Mesenchymal stem cell (in vitro differentiated cells and primary cell): ENCODE data around the gene SERINC3.

Experiments
- DNase-seq: peaks from one replicate; pipeline ENCODE4 v3.0.0-alpha.2; 2013
- H2AFZ ChIP-seq: one replicate; pipeline ENCODE4 v1.6.1; 2013; ENCODE audit warnings: low read depth, mild to moderate bottlenecking, control low read depth, inconsistent platforms, low read length, moderate library complexity
- H2AK5ac ChIP-seq: 2 replicates; pipeline ENCODE4 v1.6.1; 2013; ENCODE audit warnings: low read length, moderate library complexity, mild to moderate bottlenecking, inconsistent platforms; ENCODE audit not compliant: severe bottlenecking
- H2BK120ac ChIP-seq: one replicate; pipeline ENCODE4 v1.6.1; 2013; ENCODE audit warnings: low read depth, mild to moderate bottlenecking, inconsistent platforms, low read length, moderate library complexity
- H2BK12ac ChIP-seq, 2 experiments: one replicate each; pipeline ENCODE4 v1.6.1; 2013; ENCODE audit warnings: inconsistent platforms in 2 of 2, low read length in 2 of 2, mild to moderate bottlenecking in 2 of 2, moderate library complexity in 2 of 2, control low read depth in 1 of 2
- H2BK15ac ChIP-seq: one replicate; pipeline ENCODE4 v1.6.1; 2013; ENCODE audit warnings: mild to moderate bottlenecking, low read depth, inconsistent platforms; ENCODE audit not compliant: poor library complexity, severe bottlenecking
- H2BK5ac ChIP-seq: 2 replicates; pipeline ENCODE4 v1.6.1; 2013; ENCODE audit warnings: low read depth, mild to moderate bottlenecking, low read length, control low read depth, inconsistent platforms; ENCODE audit not compliant: poor library complexity, severe bottlenecking
- H3K14ac ChIP-seq, 2 experiments: one replicate each; pipeline ENCODE4 v1.6.1; 2013; ENCODE audit warnings: inconsistent platforms in 2 of 2, low read length in 2 of 2, control low read depth in 1 of 2, mild to moderate bottlenecking in 1 of 2, moderate library complexity in 1 of 2
- H3K18ac ChIP-seq, 2 experiments: one replicate each; pipeline ENCODE4 v1.6.1; 2013; ENCODE audit warnings: inconsistent platforms in 2 of 2, low read length in 2 of 2, control low read depth in 1 of 2, low read depth in 1 of 2, mild to moderate bottlenecking in 1 of 2
- H3K23ac ChIP-seq, 2 experiments: one replicate each; pipeline ENCODE4 v1.6.1; 2013; ENCODE audit warnings: inconsistent platforms in 2 of 2, low read length in 2 of 2, mild to moderate bottlenecking in 2 of 2, moderate library complexity in 2 of 2, control low read depth in 1 of 2
- H3K27ac ChIP-seq: 2 replicates; pipeline ENCODE4 v1.5.1; 2013; ENCODE audit warnings: mild to moderate bottlenecking, moderate library complexity, low read length, control low read depth, inconsistent platforms; ENCODE audit not compliant: poor library complexity, severe bottlenecking
- H3K27me3 ChIP-seq, 2 experiments: 2 replicates each; pipeline versions ENCODE4 v1.6.1 to v1.7.0; 2013; ENCODE audit warnings: low read length in 2 of 2, mild to moderate bottlenecking in 2 of 2, moderate library complexity in 2 of 2, control low read depth in 1 of 2, inconsistent platforms in 1 of 2; ENCODE audit not compliant: control insufficient read depth in 1 of 2, insufficient read depth in 1 of 2
- H3K36me3 ChIP-seq, 2 experiments: 2 replicates each; pipeline versions ENCODE4 v1.6.1 to v1.7.0; 2013; ENCODE audit warnings: low read length in 2 of 2, control low read depth in 1 of 2, inconsistent platforms in 1 of 2, low read depth in 1 of 2, mild to moderate bottlenecking in 1 of 2; ENCODE audit not compliant: insufficient read depth in 2 of 2, control insufficient read depth in 1 of 2
- H3K4ac ChIP-seq, 2 experiments: one replicate each; pipeline ENCODE4 v1.6.1; 2013; ENCODE audit warnings: inconsistent platforms in 2 of 2, low read length in 2 of 2, mild to moderate bottlenecking in 2 of 2, moderate library complexity in 2 of 2, control low read depth in 1 of 2, low read depth in 1 of 2
- H3K4me1 ChIP-seq: 2 replicates; pipeline ENCODE4 v1.6.1; 2013; ENCODE audit warnings: low read depth, low read length, control low read depth; ENCODE audit not compliant: control insufficient read depth, insufficient read depth
- H3K4me2 ChIP-seq: 2 replicates; pipeline ENCODE4 v1.6.1; 2013; ENCODE audit warnings: low read length, mild to moderate bottlenecking, inconsistent platforms; ENCODE audit not compliant: poor library complexity, severe bottlenecking
- H3K4me3 ChIP-seq, 2 experiments: 2 replicates each; pipeline versions ENCODE4 v1.5.1 to v1.7.0; 2013; ENCODE audit warnings: low read length in 2 of 2, mild to moderate bottlenecking in 2 of 2, control low read depth in 1 of 2, low read depth in 1 of 2; ENCODE audit not compliant: insufficient read depth in 1 of 2
- H3K79me1 ChIP-seq: replicated peaks from 2 replicates; pipeline ENCODE4 v1.6.1; 2013; ENCODE audit warnings: mild to moderate bottlenecking, control low read depth, low read length, inconsistent platforms; ENCODE audit not compliant: poor library complexity, severe bottlenecking
- H3K9ac ChIP-seq: 2 replicates; pipeline ENCODE4 v1.7.0; 2013; ENCODE audit warnings: mild to moderate bottlenecking, low read length, moderate library complexity
- H3K9me3 ChIP-seq: 2 replicates; pipeline ENCODE4 v1.7.0; 2013; ENCODE audit warnings: mild to moderate bottlenecking, low read length; ENCODE audit not compliant: control insufficient read depth
- H4K8ac ChIP-seq: one replicate; pipeline ENCODE4 v1.6.1; 2013; ENCODE audit warnings: inconsistent platforms, mild to moderate bottlenecking, low read length, moderate library complexity
- H4K91ac ChIP-seq: one replicate; pipeline ENCODE4 v1.6.1; 2013; ENCODE audit warnings: mild to moderate bottlenecking, low read length, inconsistent platforms
- WGBS: methylation state at CpG from one replicate; pipeline ENCODE4 v1.1.7; 2013; ENCODE audit warnings: mixed read lengths; 5-methylcytosine and 5-hydroxymethylcytosine counted together

Gene SERINC3

DNA sequence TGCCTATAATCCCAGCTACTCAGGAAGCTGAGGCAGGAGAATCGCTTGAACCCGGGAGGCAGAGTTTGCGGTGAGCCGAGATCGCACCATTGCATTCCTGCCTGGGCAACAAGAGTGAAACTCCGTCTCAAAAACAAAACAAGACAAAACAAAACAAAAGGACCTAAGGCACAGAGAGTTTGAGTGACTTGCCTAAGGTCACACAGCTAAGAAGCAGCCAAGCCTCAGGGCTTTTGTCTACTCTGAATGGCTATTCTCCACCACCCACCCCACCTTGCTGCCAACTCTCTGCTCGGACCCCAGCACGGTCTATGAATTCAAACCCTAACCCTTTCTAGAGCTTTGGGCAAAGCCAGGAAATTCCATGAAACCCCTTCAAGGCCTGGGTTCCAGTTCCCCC, 65.3 kb downstream of the SERINC3 start:
- 79% methylated on average over 8 of the region's 8 CpGs for WGBS
- Histone ChIP-seq H3K4me3 (no peak overlapping the region), H2BK12ac (no peak overlapping the region), H3K79me1 (no peaks in the 10 kb centered on the region), H2AFZ (no peak overlapping the region), H3K4ac (no peak overlapping the region), H4K91ac (no peak overlapping the region), H3K36me3 (no peaks in the 10 kb centered on the region), H2BK120ac (no peak overlapping the region), H3K27ac (no peak overlapping the region), H2BK5ac (no peak overlapping the region), H3K27me3 (peaks cover 0 to 20% of the 10 kb centered on the region in 2 experiments), H4K8ac (no peak overlapping the region), H3K23ac (no peak overlapping the region), H3K4me2 (no peak overlapping the region), H3K9ac (no peak overlapping the region), H3K18ac (no peak overlapping the region), H3K9me3 (no peaks in the 10 kb centered on the region), H3K14ac (no peak overlapping the region), H3K4me1 (peaks cover 4% of the 10 kb centered on the region), H2BK15ac (no peak overlapping the region), H2AK5ac (no peak overlapping the region)
- no peak for DNase-seq

DNA sequence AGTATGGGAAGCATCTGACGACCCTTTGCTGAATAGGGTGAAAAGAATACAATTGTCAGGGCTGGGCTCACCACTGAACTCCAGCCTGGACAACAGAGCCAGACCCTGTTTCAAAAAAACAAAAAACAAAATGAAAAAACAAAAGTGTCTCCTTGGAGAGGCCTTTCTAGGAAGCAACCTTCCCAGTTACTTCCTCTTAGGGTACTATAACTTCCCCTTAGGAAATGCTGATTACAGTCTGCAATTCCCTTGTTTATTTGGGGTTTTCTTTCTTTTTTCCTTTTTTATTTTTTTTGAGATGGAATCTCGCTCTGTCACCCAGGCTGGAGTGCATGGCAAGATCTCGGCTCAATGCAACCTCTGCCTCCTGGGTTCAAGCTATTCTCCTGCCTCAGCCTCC, 66.7 kb downstream of the SERINC3 start:
- no peak overlapping the region for H4K8ac ChIP-seq
- no peak overlapping the region for H2BK15ac ChIP-seq
- no peak overlapping the region for H2AFZ ChIP-seq
- H3K79me1 ChIP-seq, result no peaks in the 10 kb centered on the region
- no peak overlapping the region for H4K91ac ChIP-seq
- peaks cover 6 to 28% of the 10 kb centered on the region in 2 experiments for H3K27me3 ChIP-seq
- H3K4me3 ChIP-seq, result no peak overlapping the region
- no peak overlapping the region for H3K23ac ChIP-seq
- H3K4ac ChIP-seq, result no peak overlapping the region
- no peak overlapping the region for H2BK12ac ChIP-seq
- 90% methylated on average over 3 of the region's 3 CpGs for WGBS
- H3K9ac ChIP-seq, result no peak overlapping the region
- H3K36me3 ChIP-seq, result no peaks in the 10 kb centered on the region
- no peak overlapping the region for H2AK5ac ChIP-seq
- H3K27ac ChIP-seq, result no peak overlapping the region
- H2BK120ac ChIP-seq, result no peak overlapping the region
- DNase-seq, result no peak
- H3K4me1 ChIP-seq, result peaks cover 4% of the 10 kb centered on the region
- no peak overlapping the region for H3K14ac ChIP-seq
- H3K9me3 ChIP-seq, result no peaks in the 10 kb centered on the region
- no peak overlapping the region for H3K4me2 ChIP-seq
- no peak overlapping the region for H3K18ac ChIP-seq
- no peak overlapping the region for H2BK5ac ChIP-seq

- Histone ChIP-seq H3K9me3 (no peaks in the 10 kb centered on the region), H3K27me3 (peaks cover 6 to 28% of the 10 kb centered on the region in 2 experiments), H3K23ac (no peak overlapping the region), H3K36me3 (no peaks in the 10 kb centered on the region), H3K27ac (no peak overlapping the region), H3K4me2 (no peak overlapping the region), H2AK5ac (no peak overlapping the region), H2AFZ (no peak overlapping the region), H3K4me1 (peaks cover 4% of the 10 kb centered on the region), H3K9ac (no peak overlapping the region), H3K18ac (no peak overlapping the region), H3K79me1 (no peaks in the 10 kb centered on the region), H4K8ac (no peak overlapping the region), H3K4me3 (no peak overlapping the region), H3K14ac (no peak overlapping the region), H2BK5ac (no peak overlapping the region), H2BK12ac (no peak overlapping the region), H4K91ac (no peak overlapping the region), H2BK15ac (no peak overlapping the region), H3K4ac (no peak overlapping the region), H2BK120ac (no peak overlapping the region)
- 87% methylated on average over 3 of the region's 7 CpGs for WGBS
- no peak for DNase-seq
Measured at GRCh38 chr20:44454306-44454963, 67.4 kb downstream of the SERINC3 start.

- no peak overlapping the region for H3K27ac ChIP-seq
- WGBS, result 81% methylated on average over 7 of the region's 7 CpGs
- peak overlapping the region; percentile 12 for H2BK15ac ChIP-seq
- no peak overlapping the region for H3K23ac ChIP-seq
- no peak overlapping the region for H3K14ac ChIP-seq
- no peak overlapping the region for H3K9ac ChIP-seq
- no peak for DNase-seq
- peak overlapping the region in 1 of 2 experiments; percentile 68 for H3K4ac ChIP-seq
- H3K27me3 ChIP-seq, result peaks cover 11 to 35% of the 10 kb centered on the region in 2 experiments
- H3K4me2 ChIP-seq, result no peak overlapping the region
- no peaks in the 10 kb centered on the region for H3K36me3 ChIP-seq
- H2BK5ac ChIP-seq, result no peak overlapping the region
- H2AFZ ChIP-seq, result no peak overlapping the region
- H3K79me1 ChIP-seq, result no peaks in the 10 kb centered on the region
- H3K9me3 ChIP-seq, result no peaks in the 10 kb centered on the region
- H3K18ac ChIP-seq, result no peak overlapping the region
- H2BK120ac ChIP-seq, result no peak overlapping the region
- H4K8ac ChIP-seq, result no peak overlapping the region
- no peak overlapping the region for H3K4me3 ChIP-seq
- no peak overlapping the region for H2AK5ac ChIP-seq
- H2BK12ac ChIP-seq, result peak overlapping the region in 1 of 2 experiments; percentile 74
- no peak overlapping the region for H4K91ac ChIP-seq
- peaks cover 4% of the 10 kb centered on the region for H3K4me1 ChIP-seq
Measured at GRCh38 chr20:44450903-44451450, 70.9 kb downstream of the SERINC3 start.
